IPS-20b (cell line): ENCODE results near the gene BDNF.

ENCODE experiments used
- H3K27ac ChIP-seq: one replicate; pipeline ENCODE4 v1.5.1; 2013; ENCODE audit warnings: low read length
- H3K27me3 ChIP-seq: 2 replicates; pipeline ENCODE4 v1.6.1; 2013; ENCODE audit warnings: mild to moderate bottlenecking, low read length, inconsistent platforms; ENCODE audit not compliant: insufficient read depth
- H3K36me3 ChIP-seq: 2 replicates; pipeline ENCODE4 v1.6.1; 2013; ENCODE audit warnings: low read depth, mild to moderate bottlenecking, inconsistent platforms, low read length, moderate library complexity; ENCODE audit not compliant: insufficient read depth
- H3K4me1 ChIP-seq: 2 replicates; pipeline ENCODE4 v1.6.1; 2013; ENCODE audit warnings: mild to moderate bottlenecking, control low read depth, inconsistent platforms, low read length, moderate library complexity; ENCODE audit not compliant: insufficient read depth
- H3K4me3 ChIP-seq: 2 replicates; pipeline ENCODE4 v1.5.1; 2013; ENCODE audit warnings: mild to moderate bottlenecking, low read length, inconsistent platforms
- H3K9ac ChIP-seq: 2 replicates; pipeline ENCODE4 v1.6.1; 2013; ENCODE audit warnings: low read depth, mild to moderate bottlenecking, inconsistent platforms, low read length, moderate library complexity
- H3K9me3 ChIP-seq: 2 replicates; pipeline ENCODE4 v1.6.1; 2013; ENCODE audit warnings: mild to moderate bottlenecking, low read depth, low read length, inconsistent platforms; ENCODE audit not compliant: insufficient read depth

BDNF gene

DNA sequence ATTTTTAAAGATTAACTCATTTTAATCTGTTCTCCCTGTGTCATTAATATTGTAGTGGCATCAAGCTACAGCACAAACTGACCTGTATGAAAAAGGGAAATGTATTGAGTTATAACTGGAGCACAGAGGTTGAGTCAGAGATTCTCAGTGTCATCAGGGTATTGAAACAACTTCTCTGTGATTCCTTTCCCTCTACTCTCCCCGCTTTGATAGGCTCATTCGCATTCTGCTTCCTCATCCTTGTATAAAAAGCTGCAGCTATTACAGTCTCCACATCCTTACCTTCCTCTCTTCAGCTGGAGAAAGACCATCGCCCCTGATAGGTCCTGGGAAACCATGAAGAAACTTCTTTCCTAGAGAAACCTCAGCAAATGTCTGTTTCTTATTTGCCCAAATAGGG, 90.0 kb downstream of the BDNF start:
- no peaks in the 10 kb centered on the region for H3K4me1 ChIP-seq
- H3K27ac ChIP-seq: no peak overlapping the region
- H3K9me3 ChIP-seq: no peaks in the 10 kb centered on the region
- H3K27me3 ChIP-seq: peaks cover 11% of the 10 kb centered on the region; the same call in 1 of the 2 replicates
- H3K9ac ChIP-seq: no peak overlapping the region
- H3K36me3 ChIP-seq: peaks cover 2% of the 10 kb centered on the region; the same call in 1 of the 2 replicates
- H3K4me3 ChIP-seq: no peak overlapping the region

GRCh38 chr11:27608951-27609350, 91.3 kb downstream of the BDNF start:
- no peaks in the 10 kb centered on the region for H3K4me1 ChIP-seq
- no peaks in the 10 kb centered on the region for H3K9me3 ChIP-seq
- H3K27ac ChIP-seq: no peak overlapping the region
- no peak overlapping the region for H3K9ac ChIP-seq
- peaks cover 15% of the 10 kb centered on the region; the same call in 1 of the 2 replicates for H3K27me3 ChIP-seq
- H3K4me3 ChIP-seq: no peak overlapping the region
- no peaks in the 10 kb centered on the region for H3K36me3 ChIP-seq

GRCh38 chr11:27605422-27605821, 94.8 kb downstream of the BDNF start:
- Histone ChIP-seq H3K9me3 (no peaks in the 10 kb centered on the region), H3K9ac (no peak overlapping the region), H3K36me3 (no peaks in the 10 kb centered on the region), H3K27ac (no peak overlapping the region), H3K27me3 (peaks cover 15% of the 10 kb centered on the region; the same call in 1 of the 2 replicates), H3K4me1 (no peaks in the 10 kb centered on the region), H3K4me3 (no peak overlapping the region)
